ENCODE results near the gene RAB11FIP4.

GRCh38 chr17:31568539-31568938, 177.1 kb downstream of the RAB11FIP4 start:
- TF ChIP-seq CTCF (IDR thresholded peaks at IDR 0.05; ENCODE audit: low read depth, low read length): no peak
- TF ChIP-seq POLR2A (IDR thresholded peaks at IDR 0.05; ENCODE audit: extremely low read depth, insufficient read length): no peak
- TF ChIP-seq MYC (IDR thresholded peaks at IDR 0.05; ENCODE audit: low read depth, low read length): no peak

All from NB4 (cell line).